Right renal pelvis (tissue), 4 donors: Measurements from ENCODE around the gene SCN3A. TPM values are rescaled to one million over a fixed set of nuclear protein-coding genes. Genes with fewer than 3 reads are reported as not detected.

ENCODE experiments used
- DNase-seq, 4 donors: peaks; one replicate each; pipeline ENCODE4 v3.0.0-alpha.2; 2013; ENCODE audit warnings: low read depth in 4 of 4, low spot score in 3 of 4, missing footprints in 1 of 4
- polyA plus RNA-seq, 4 donors: library from polyadenylated mRNA; unstranded; fragments of 120-200 nt; gene quantifications; one replicate each; pipeline ENCODE4 v1.2.1, GENCODE V29; 2013; ENCODE audit not compliant: insufficient read length in 4 of 4

Gene SCN3A
- polyA plus RNA-seq, 4 donors = 0.25 to 0.84 (median 0.44) TPM

- no peak for DNase-seq
These were observed 145.2 kb downstream of the SCN3A start for GRCh38 chr2:165058476-165059265.

- DNase-seq = no peak
These were observed 145.9 kb downstream of the SCN3A start for GRCh38 chr2:165057931-165058330.

GRCh38 chr2:165057308-165057707, 146.5 kb downstream of the SCN3A start:
- no peak for DNase-seq

GRCh38 chr2:165056564-165056963, 147.3 kb downstream of the SCN3A start:
- DNase-seq = no peak

- DNase-seq = no peak
These were observed 148.6 kb downstream of the SCN3A start for GRCh38 chr2:165055082-165055851.

- no peak for DNase-seq
These were observed 149.2 kb downstream of the SCN3A start for GRCh38 chr2:165054652-165055051.

GRCh38 chr2:165044505-165045303, 159.1 kb downstream of the SCN3A start:
- DNase-seq = no peak

Other genes with a start within 250 kb of the SCN3A start
- gene SLC38A11, start 248.5 kb downstream of the SCN3A start, polyA plus RNA-seq = 10 to 100 TPM in 3 of 4 donors, 1 to 10 TPM in 1; 5.7 to 15.7 (median 13.1) TPM
- 1 to 10 TPM; 2.0 to 3.2 (median 2.7) TPM for gene SCN2A, start 35.4 kb upstream of the SCN3A start, polyA plus RNA-seq